Ascending aorta (tissue), 2 donors: ENCODE data around the gene FCGR3B. TPM values are rescaled to one million over a fixed set of nuclear protein-coding genes. Genes with fewer than 3 reads are reported as not detected.
"Not testable (repeated sequence)": the region's sequence is repeated elsewhere in the genome, so short reads cannot be mapped to it uniquely, and the experiment has no call there.

Experiments
- DNase-seq, 2 donors: peaks; one replicate each; pipeline ENCODE4 v3.0.0-alpha.2; 2019; ENCODE audit warnings: low spot score in 2 of 2
- H3K27ac ChIP-seq, 2 donors: fragments of 200-600 bp; sonication (generic); one replicate each; pipeline ENCODE4 v1.5.1; 2016 to 2017; ENCODE audit warnings: mild to moderate bottlenecking in 1 of 2
- H3K27me3 ChIP-seq: fragments of 200-600 bp; sonication (generic); one replicate; pipeline ENCODE4 v1.5.1; 2017
- H3K36me3 ChIP-seq, 2 donors: fragments of 200-600 bp; sonication (generic); one replicate each; pipeline ENCODE4 v1.5.1; 2016
- H3K4me1 ChIP-seq, 2 donors: fragments of 200-600 bp; sonication (generic); one replicate each; pipeline ENCODE4 v1.5.1; 2016 to 2017; ENCODE audit warnings: mild to moderate bottlenecking in 1 of 2
- H3K4me3 ChIP-seq, 2 donors: fragments of 200-600 bp; sonication (generic); one replicate each; pipeline ENCODE4 v1.5.1; 2016 to 2017; ENCODE audit warnings: mild to moderate bottlenecking in 1 of 2
- H3K9me3 ChIP-seq, 2 donors: fragments of 200-600 bp; sonication (generic); one replicate each; pipeline ENCODE4 v1.5.1; 2016
- intact Hi-C: fragments of 100-400 bp; cut with DNase I; formaldehyde crosslinking; loops from one replicate; pipeline ENCODE4 v1.15.1; 2023
- total RNA-seq: library from RNA; depleted of rRNA; stranded (reverse); fragments of >200 nt; gene quantifications from one replicate; pipeline ENCODE4 v1.1.0, GENCODE V29; 2016
- TF ChIP-seq, protein P1 (sequence below), 3 experiments: fragments of 200-600 bp in 2 of 3; fragments of 450-650 bp in 1 of 3; sonication (generic) in 2 of 3; IDR thresholded peaks; one replicate each; pipeline ENCODE4 v1.5.1; 2016 to 2019; ENCODE audit warnings: antibody characterized with exemption in 3 of 3, mild to moderate bottlenecking in 1 of 3, moderate library complexity in 1 of 3

Gene FCGR3B
- total RNA-seq, 1 donor from 2014 or later: not detected

DNA sequence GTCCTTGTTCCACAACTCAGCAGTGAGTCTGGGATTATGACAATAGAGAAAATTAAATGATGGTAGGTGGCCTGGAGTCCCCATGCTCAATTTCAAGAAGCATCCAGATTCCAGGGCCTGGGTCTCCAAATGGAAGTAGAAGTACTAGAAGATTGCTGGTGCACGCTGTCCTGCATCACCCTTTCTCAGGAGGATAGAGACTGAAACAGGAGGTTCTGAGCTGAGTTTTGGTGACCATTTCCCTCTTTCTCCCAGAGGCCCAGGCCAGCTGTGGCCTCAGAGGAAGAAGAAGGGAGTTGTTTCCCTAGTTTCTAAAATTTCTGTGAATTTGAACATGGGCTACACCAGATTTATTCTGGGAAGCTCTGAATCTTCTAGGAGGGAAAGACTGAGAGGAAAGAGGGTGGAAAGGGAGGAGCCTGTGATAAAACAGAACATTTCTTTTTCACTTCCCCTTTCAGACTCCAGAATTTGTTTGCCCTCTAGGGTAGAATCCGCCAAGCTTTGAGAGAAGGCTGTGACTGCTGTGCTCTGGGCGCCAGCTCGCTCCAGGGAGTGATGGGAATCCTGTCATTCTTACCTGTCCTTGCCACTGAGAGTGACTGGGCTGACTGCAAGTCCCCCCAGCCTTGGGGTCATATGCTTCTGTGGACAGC, 31.8 kb upstream of the FCGR3B start, which contains the start of gene FCGR2B:
FCGR2B (plus strand) TSS at position 460 of the 656 bp plus-strand sequence; CDS start at position 559, 99 bp downstream.
- H3K4me1 ChIP-seq, intact Hi-C loops, DNase-seq, H3K4me3 ChIP-seq, H3K27ac ChIP-seq, H3K9me3 ChIP-seq, H3K36me3 ChIP-seq, H3K27me3 ChIP-seq: not testable (repeated sequence)

DNA sequence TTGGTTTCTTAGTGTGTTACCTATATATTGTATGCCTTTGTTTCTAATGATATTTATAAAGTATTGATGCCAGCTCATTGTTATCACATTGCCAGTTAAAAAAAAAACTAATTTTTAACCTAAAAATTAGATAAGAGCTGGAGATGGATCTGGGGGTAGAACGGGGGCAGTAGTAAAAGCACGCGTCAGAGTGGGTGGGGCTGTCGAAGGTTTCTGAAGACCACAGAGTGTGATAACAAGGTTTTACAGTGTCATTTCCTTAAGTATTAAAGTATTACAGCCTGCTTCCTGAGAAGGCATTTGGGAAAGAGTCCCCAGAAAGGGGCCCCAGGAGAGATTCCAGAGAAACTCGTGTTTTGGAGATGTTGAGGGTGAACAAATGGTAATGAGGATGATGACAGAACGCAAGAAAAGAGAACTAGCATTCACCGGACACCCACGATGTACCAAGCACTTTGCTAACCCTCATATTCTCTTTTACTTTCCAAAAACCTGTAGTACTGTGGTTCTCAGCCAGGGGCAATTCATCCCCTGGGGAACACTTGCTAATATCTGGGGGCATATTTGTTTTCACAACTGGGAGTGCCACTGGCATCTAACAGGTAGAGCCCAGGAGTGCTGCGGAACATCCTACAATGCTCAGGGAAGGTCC, 30.8 kb upstream of the FCGR3B start:
- DNase-seq, H3K27me3 ChIP-seq, H3K4me1 ChIP-seq, intact Hi-C loops, H3K4me3 ChIP-seq, H3K36me3 ChIP-seq, H3K27ac ChIP-seq, H3K9me3 ChIP-seq: not testable (repeated sequence)

DNA sequence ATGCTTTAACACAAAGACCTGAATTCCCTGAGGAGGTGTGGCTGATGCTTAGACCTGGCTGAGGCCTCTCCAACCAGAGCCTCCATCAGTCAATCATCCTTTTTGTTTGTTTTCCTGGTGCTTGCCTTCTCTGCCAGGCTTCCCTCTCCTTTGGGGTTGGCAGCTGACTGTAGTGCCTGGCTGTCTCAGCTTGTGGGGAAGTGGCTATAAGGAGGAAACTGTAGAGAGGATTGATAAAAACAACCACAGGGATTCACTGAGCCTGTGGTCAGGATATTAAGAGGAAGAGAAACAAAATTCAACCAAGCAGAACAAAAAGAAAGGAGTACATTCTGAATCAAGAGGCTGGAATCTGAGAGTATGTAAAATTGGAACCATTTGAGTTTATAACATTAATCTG, 27.5 kb upstream of the FCGR3B start:
- intact Hi-C loops, H3K9me3 ChIP-seq, H3K4me3 ChIP-seq, H3K4me1 ChIP-seq, H3K27ac ChIP-seq, H3K36me3 ChIP-seq, H3K27me3 ChIP-seq, DNase-seq: not testable (repeated sequence)

DNA sequence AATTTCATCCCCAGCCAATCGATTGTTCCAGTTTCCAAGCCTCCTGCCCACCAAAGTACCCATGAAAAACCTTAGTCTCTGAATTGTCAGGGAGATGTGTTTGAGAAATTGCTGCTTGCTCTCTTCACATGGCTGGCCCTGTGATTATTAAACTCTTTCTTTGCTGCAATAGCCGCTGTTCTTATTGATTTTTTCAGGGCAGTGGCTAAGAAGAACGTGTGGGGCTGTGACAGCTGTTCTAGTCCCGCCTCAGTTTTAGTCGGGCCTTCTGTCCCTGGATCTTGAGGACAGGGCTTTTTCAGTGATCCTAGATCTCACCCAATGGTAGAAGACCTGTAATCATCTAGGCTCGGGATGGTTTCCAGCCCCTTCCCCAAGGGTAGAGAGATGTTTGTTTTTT, 23.0 kb upstream of the FCGR3B start:
- intact Hi-C loops, H3K4me1 ChIP-seq, H3K27ac ChIP-seq, H3K9me3 ChIP-seq, H3K27me3 ChIP-seq, DNase-seq, H3K36me3 ChIP-seq, H3K4me3 ChIP-seq: not testable (repeated sequence)

DNA sequence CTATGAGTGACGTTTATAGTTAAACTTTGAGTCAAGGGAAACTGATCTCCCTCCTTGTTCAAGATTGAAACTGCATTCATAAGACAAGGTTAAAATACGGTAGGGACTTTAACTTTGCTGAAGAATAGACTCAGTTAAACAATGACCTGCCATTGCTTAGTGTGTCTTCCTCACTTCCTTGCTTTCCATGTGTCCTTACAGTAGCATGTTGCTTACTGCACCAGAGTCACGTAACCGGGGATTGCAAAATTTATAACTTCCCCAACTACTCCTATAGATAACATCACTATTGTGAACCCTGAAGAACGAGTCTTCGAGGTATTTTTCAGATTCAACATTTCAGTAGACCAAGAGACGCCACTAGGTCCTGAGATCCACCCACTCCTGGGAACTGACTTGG, 22.6 kb upstream of the FCGR3B start:
- H3K4me3 ChIP-seq, H3K4me1 ChIP-seq, H3K27ac ChIP-seq, intact Hi-C loops, H3K36me3 ChIP-seq, DNase-seq, H3K9me3 ChIP-seq, H3K27me3 ChIP-seq: not testable (repeated sequence)

DNA sequence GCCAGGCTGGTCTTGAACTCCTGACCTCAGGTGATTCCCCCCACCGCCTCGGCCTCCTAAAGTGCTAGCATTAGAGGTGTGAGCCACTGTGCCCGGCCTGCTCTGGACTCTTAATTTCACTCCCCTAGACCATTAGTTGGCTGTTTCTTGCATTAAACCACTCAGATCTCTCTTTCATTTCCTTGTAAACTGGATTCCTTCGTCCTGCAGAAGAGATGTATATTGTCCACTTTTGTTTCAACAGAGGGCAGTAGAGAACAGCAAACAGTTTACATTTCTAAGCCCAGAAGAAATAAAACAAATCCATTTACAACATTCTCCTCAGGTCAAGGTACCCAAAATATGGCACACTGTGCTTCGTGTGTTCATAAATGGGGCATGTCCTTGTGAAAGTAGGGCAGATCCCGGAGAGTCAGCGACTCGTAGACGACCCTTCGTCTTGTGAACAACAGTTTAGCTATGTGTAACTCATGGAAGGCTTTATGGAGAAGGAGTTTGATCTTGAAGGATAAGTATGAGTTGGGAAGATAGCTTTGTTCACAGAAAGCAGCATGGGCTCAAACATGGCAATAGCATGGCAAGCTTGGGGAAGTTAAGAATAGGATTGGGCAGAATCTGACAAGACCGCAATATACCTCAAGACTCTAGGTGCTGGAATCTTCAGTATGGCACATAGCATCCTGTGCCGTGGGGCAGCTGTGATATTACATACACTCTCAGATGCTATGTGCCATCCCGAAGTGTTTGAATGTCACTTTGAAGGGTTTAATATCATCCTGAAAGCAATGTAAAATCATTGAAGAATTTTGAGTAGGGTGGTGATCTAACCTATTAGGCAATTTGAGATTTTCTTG, 16.8 kb upstream of the FCGR3B start:
- not testable (repeated sequence) for H3K4me3 ChIP-seq, H3K27me3 ChIP-seq, H3K4me1 ChIP-seq, DNase-seq, H3K9me3 ChIP-seq, H3K36me3 ChIP-seq, H3K27ac ChIP-seq
- TF ChIP-seq, protein P1, sequence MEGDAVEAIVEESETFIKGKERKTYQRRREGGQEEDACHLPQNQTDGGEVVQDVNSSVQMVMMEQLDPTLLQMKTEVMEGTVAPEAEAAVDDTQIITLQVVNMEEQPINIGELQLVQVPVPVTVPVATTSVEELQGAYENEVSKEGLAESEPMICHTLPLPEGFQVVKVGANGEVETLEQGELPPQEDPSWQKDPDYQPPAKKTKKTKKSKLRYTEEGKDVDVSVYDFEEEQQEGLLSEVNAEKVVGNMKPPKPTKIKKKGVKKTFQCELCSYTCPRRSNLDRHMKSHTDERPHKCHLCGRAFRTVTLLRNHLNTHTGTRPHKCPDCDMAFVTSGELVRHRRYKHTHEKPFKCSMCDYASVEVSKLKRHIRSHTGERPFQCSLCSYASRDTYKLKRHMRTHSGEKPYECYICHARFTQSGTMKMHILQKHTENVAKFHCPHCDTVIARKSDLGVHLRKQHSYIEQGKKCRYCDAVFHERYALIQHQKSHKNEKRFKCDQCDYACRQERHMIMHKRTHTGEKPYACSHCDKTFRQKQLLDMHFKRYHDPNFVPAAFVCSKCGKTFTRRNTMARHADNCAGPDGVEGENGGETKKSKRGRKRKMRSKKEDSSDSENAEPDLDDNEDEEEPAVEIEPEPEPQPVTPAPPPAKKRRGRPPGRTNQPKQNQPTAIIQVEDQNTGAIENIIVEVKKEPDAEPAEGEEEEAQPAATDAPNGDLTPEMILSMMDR (IDR thresholded peaks at IDR 0.05): peak in 2 of 3 experiments; percentile 20 to 53
- intact Hi-C loops: loop anchor here (2.0 kb wide), 1 partner anchor 93 kb away; no protein-coding TSS in a partner anchor

DNA sequence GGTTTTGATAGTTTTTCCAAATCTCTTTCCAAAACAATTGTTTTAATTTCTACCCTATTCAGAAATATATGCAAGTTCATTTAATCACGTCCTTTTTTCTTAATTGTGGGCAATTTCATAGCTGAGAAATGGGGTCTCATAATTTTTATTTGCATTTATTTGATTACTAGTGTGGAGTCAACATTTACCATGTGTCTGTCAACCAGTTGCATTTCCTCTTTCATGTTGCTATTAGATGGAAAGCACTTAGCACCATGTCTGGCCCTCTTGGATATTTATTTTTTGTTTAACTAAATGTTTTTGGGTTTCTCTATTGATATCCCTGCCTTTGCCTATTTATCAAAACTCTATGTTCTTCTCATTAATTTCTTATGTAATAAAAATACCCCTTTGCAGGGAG, 13.9 kb upstream of the FCGR3B start:
- DNase-seq, intact Hi-C loops, H3K4me3 ChIP-seq, H3K36me3 ChIP-seq, H3K4me1 ChIP-seq, H3K9me3 ChIP-seq, H3K27ac ChIP-seq, H3K27me3 ChIP-seq: not testable (repeated sequence)

DNA sequence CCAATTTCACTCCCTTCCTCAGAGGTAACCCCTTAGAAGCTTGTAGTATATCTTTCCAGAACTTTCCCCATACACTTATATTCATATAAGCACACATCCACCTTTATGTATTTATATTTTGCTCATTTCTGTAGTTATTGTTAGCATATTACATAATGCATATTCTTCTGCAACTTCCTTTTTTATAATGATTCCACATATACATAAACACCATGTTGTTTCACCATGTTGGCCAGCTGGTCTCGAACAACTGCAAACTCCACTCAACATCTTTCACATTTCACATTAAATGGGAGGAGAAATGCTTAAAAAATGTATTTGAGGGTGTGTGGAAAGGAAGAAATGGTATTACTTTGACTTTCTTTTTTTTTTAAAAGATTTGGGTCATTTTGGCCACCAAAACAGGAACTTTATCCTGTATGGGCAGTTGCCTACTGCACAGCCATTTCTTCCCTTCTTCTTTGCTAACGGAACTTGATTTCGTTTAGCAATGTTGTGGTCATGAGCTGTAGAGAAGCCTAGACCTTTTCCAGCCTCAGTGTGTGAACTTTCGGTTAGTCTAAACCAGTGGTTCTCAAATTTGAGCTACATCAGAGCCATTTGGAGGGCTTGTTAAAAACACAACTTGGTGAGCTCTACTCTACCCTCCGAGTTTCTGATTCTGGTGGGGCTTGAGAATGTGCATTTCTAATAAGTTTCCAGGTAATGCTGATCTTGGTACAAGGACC, 12.7 kb upstream of the FCGR3B start:
- H3K4me1 ChIP-seq, H3K27ac ChIP-seq, intact Hi-C loops: not testable (repeated sequence)

DNA sequence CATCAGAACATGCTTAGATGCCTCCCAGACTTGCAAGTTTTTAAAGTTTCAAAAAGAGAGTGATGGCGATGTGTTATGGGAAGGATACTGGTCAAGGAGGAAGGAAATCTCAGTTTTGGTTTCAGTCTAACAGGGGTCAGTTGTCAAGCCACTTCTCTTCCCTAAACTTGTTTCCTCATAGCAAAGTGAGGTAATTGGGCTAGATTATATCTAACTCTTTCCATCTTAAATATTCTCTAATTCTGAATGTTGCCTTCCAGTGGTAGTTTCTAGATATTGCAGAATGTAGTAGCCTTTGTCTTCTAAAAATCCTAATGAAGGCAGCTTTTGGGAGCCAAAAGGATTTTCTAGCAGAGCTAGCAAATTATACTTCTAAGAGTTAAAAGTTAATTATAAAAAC, 11.7 kb upstream of the FCGR3B start:
- H3K4me3 ChIP-seq, DNase-seq, H3K4me1 ChIP-seq, H3K27me3 ChIP-seq, H3K9me3 ChIP-seq, H3K27ac ChIP-seq, intact Hi-C loops, H3K36me3 ChIP-seq: not testable (repeated sequence)

More for the DNA sequence above, 12.7 kb upstream of the FCGR3B start:
- H3K9me3 ChIP-seq, H3K36me3 ChIP-seq, H3K4me3 ChIP-seq, DNase-seq, H3K27me3 ChIP-seq: not testable (repeated sequence)

DNA sequence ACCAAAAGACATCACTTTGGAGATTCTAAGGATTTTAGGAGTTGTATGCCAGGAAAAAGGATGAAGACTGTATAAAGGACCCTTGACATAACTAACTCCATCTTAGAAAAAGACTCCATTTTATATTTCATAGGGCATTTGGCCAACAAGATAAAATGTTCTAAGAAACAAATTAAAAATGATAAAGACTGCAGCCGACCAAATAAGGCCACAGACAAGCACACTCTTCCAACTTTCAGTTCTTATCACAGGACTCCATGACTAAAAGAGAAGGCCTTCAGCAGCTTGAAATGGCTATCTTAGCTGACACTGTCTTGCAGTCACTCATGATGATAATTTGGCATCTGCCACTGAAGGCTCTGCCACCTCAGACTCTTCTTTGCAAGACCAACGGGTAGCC, 8.2 kb upstream of the FCGR3B start:
- intact Hi-C loops, DNase-seq, H3K4me1 ChIP-seq, H3K9me3 ChIP-seq, H3K36me3 ChIP-seq, H3K4me3 ChIP-seq, H3K27me3 ChIP-seq, H3K27ac ChIP-seq: not testable (repeated sequence)

DNA sequence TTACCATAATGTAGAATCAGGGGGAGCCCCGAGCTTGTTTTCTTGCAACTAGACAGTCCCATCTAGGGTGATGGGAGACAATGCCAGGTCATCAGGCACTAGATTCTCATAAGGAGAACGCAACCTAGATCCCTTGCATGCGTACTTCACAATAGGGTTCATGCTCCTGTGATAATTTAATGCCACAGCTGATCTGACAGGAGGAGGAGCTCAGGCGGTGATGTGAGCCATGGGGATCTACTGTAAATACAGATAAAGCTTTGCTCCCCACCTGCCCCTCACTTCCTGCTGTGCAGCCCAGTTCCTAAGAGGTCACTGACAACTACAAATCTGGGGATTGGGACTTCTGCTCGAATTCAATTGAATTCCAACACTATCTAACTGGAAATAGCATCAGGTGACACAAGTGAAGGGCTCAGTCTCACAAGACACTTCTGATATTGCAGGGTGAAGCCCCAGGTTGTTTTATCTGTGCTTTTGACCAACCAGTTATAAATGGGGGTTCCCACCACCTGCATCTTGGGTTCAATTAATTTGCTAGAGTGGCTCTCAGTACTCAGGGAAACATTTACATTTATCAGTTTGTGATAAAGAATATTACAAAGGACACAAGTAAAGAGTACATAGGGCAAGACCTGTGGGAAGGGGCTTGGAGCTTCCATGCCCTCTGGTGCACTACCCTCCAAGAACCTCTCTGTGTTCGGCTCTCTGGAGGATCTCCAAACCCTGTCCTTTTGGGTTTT, 7.4 kb upstream of the FCGR3B start:
- H3K4me1 ChIP-seq, intact Hi-C loops, H3K36me3 ChIP-seq, DNase-seq, H3K27ac ChIP-seq, H3K4me3 ChIP-seq, H3K27me3 ChIP-seq, H3K9me3 ChIP-seq: not testable (repeated sequence)

DNA sequence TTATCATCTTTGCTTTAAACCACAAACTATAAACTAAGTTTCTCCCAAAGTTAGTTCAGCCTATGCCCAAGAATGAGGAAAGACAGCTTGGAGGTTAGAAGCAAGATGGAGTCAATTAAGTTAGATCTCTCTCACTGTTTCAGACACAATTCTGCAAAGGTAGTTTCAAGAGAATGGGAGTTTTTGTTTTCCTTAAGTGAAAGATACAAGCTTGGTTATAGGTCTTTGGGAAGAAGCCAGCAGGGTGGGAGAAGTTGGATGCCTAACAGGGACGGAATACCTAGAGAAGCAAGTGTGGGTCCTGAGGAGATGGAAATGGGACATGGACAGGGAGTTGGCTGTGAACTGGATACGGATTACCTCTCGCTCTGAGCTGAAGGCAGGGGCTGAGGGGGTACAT, 6.0 kb upstream of the FCGR3B start:
- DNase-seq: not testable (repeated sequence)

More for the DNA sequence above, 6.0 kb upstream of the FCGR3B start:
- H3K9me3 ChIP-seq, H3K4me3 ChIP-seq, H3K4me1 ChIP-seq, H3K36me3 ChIP-seq, intact Hi-C loops, H3K27ac ChIP-seq, H3K27me3 ChIP-seq: not testable (repeated sequence)
